ENCODE results near the gene SEPTIN5. TPM values are rescaled to one million over a fixed set of nuclear protein-coding genes. Genes with fewer than 3 reads are reported as not detected.

SEPTIN5 gene
- total and polyA plus RNA-seq, 5 donors from 2014 or later = 5.2 TPM; not detected in 4

DNA sequence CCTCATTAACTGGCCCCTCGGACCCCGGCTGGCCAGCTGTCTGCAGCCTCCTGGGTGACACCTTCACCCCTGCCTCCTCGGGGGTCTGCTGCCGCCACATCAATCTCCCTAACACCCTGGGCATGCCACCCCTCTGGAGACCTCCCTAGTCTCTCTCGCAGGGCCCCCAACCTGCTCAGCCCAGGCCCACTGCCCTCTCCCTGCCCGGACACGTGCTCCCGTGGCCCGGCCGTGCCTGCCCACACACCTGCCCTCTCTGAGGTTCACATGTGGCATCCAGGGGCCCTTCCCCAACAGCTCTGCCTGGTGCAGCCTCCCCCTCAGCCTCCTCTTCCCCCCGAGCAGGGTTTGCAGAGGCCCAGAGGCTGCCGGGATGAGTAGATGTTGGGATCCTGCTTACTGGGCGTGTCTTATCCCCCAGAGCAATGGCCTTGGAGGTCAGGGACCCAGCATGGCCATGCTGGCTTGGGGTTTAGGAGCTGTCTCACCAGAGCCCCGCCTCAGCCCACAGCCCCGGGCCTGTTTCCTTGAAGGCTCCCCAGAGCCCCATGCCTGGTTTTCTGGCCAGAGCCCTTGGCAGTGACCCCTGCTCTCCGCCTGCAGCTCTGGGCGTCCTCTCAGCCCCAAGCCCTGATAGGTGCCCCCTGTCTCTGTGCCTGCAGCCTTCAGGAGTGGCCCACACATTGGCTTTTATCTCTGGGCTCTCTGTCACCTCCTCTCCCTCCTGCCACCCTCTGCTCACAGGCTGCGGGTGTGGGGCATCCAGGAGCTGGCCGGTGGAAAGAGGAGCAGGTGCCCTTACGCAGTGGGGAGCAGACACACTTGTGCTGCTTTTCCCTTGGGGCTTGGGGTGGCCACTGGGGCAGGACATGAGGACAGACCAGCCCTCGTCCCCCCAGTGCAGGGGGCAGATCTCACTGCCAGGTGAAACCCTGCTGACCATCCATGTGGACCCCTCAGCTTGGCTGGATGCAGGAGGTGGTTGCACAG, 25.7 kb upstream of the SEPTIN5 start:
- Histone ChIP-seq H3K9me3 (ENCODE audit: control insufficient read depth in 2 of 2, low read length in 2 of 2) (no peaks in the 10 kb centered on the region), H3K27ac (ENCODE audit: insufficient read depth, low read length, poor library complexity, severe bottlenecking) (no peak overlapping the region), H3K4me1 (ENCODE audit: control insufficient read depth, insufficient read depth, low read length, poor library complexity, severe bottlenecking) (no peaks in the 10 kb centered on the region), H3K36me3 (ENCODE audit: control insufficient read depth, insufficient read depth, low read length) (no peaks in the 10 kb centered on the region), H3K27me3 (ENCODE audit: control insufficient read depth, insufficient read depth, low read length) (no peaks in the 10 kb centered on the region), H3K4me3 (ENCODE audit: low read depth, low read length) (no peak overlapping the region)
- no peak for DNase-seq
- Mint-ChIP-seq H3K4me3 (no peak overlapping the region), H3K9me3 (no peaks in the 10 kb centered on the region), H3K4me1 (no peaks in the 10 kb centered on the region), H3K36me3 (no peaks in the 10 kb centered on the region), H3K27ac (no peak overlapping the region), H3K27me3 (peaks cover 7% of the 10 kb centered on the region)
- ATAC-seq (ENCODE audit: low read depth in 2 of 2) = no peak

DNA sequence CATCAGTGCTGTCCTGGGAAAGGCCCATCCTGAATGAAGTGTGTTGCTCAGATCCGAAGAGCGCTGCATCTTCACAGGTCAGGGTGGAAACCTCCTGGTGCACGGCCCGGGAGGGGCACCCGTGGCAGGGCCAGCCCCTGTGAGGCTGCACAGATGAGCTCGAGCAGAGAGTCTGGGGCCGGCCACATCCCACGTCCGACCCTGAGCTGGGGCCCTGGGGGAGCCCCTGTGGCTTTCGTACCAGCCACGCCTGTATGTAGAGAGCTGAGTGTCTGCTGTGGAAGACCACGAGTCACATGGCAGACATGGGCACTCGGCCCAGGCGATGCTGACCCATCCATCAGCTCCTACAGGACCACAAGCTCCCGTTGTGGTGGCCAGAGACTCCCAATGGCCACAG, 24.9 kb upstream of the SEPTIN5 start:
- no peaks in the 10 kb centered on the region for H3K9me3 Mint-ChIP-seq
- H3K4me3 Mint-ChIP-seq = no peak overlapping the region
- no peak overlapping the region for H3K27ac Mint-ChIP-seq
- Histone ChIP-seq H3K36me3 (ENCODE audit: control insufficient read depth, insufficient read depth, low read length) (no peaks in the 10 kb centered on the region), H3K9me3 (ENCODE audit: control insufficient read depth in 2 of 2, low read length in 2 of 2) (no peaks in the 10 kb centered on the region), H3K4me1 (ENCODE audit: control insufficient read depth, insufficient read depth, low read length, poor library complexity, severe bottlenecking) (no peaks in the 10 kb centered on the region), H3K4me3 (ENCODE audit: low read depth, low read length) (no peak overlapping the region), H3K27me3 (ENCODE audit: control insufficient read depth, insufficient read depth, low read length) (no peaks in the 10 kb centered on the region), H3K27ac (ENCODE audit: insufficient read depth, low read length, poor library complexity, severe bottlenecking) (no peak overlapping the region)
- H3K36me3 Mint-ChIP-seq = no peaks in the 10 kb centered on the region
- no peaks in the 10 kb centered on the region for H3K4me1 Mint-ChIP-seq
- H3K27me3 Mint-ChIP-seq = peaks cover 11% of the 10 kb centered on the region
- ATAC-seq (ENCODE audit: low read depth in 2 of 2) (no peak), DNase-seq (no peak)

DNA sequence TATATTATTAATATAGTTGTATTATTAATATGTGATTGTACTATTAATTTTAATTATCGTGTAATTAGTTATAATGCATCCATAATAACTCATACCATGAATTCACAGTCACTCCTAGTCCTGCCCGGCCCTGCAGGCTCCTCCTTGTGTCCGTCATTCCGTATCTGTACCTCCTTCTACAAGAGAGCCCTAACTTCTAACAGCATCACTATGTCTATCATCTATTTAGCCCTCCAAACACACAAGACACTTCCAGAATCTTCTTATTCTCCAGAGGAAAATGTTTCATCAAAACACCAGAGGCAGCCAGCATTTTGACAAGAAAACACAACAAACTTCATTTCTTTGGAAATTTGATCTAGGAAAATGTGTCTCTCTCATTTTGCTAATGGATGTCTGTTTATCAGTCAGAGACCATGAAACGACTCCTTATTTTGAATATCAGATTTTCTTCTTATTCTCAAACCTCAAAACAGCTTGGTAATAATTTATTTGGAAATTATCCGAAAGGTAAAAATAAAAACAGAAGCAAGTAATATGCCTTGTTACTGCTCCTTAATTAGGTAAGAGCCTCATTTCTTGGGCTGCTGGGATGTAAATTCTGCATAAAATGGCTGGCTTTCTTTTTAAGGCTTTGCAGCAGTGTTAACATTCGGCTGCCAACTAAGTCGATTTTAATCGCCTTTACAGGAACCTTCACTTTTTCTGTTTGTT, 23.1 kb upstream of the SEPTIN5 start:
- Mint-ChIP-seq H3K27ac (no peak overlapping the region), H3K4me3 (no peak overlapping the region), H3K27me3 (peaks cover 11% of the 10 kb centered on the region), H3K4me1 (no peaks in the 10 kb centered on the region), H3K36me3 (no peaks in the 10 kb centered on the region), H3K9me3 (no peaks in the 10 kb centered on the region)
- H3K27me3 ChIP-seq (ENCODE audit: control insufficient read depth, insufficient read depth, low read length) = no peaks in the 10 kb centered on the region
- H3K27ac ChIP-seq (ENCODE audit: insufficient read depth, low read length, poor library complexity, severe bottlenecking) = no peak overlapping the region
- no peak for DNase-seq
- no peaks in the 10 kb centered on the region for H3K9me3 ChIP-seq (ENCODE audit: control insufficient read depth in 2 of 2, low read length in 2 of 2)
- H3K4me1 ChIP-seq (ENCODE audit: control insufficient read depth, insufficient read depth, low read length, poor library complexity, severe bottlenecking) = no peaks in the 10 kb centered on the region
- no peaks in the 10 kb centered on the region for H3K36me3 ChIP-seq (ENCODE audit: control insufficient read depth, insufficient read depth, low read length)
- no peak for ATAC-seq (ENCODE audit: low read depth in 2 of 2)
- no peak overlapping the region for H3K4me3 ChIP-seq (ENCODE audit: low read depth, low read length)

DNA sequence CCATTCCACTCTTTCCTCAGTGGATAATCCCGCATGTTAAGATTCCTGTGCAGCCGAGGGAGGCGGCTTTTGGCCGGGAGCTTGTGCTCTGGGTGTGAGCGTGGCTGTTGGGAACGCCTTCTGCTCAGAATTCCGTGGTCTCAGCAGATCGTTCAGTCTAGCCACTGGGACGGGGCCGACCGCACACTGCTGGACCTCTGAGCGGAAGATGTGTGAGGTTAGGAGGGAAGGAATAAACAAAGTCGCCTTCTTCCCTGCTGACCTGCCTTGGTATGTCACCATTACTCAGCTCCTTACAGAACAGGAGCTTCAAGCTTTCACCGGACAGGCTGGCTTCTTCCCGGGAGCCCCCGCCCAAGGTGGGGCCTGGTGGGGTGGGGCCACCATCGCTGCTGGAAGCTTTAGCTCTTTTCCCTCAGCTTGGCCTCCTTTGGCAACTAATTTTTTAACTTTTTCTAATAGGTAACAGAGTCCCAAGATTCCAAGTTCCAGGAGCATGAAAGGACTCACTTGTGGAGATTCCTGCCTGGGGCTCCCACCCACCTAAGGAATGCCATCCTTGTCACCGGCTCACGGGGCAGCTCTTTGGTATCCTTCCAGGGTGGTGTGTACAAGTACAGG, 22.5 kb upstream of the SEPTIN5 start:
- ATAC-seq (ENCODE audit: low read depth in 2 of 2) = no peak
- DNase-seq = no peak
- no peaks in the 10 kb centered on the region for H3K4me1 ChIP-seq (ENCODE audit: control insufficient read depth, insufficient read depth, low read length, poor library complexity, severe bottlenecking)
- no peaks in the 10 kb centered on the region for H3K4me1 Mint-ChIP-seq
- no peaks in the 10 kb centered on the region for H3K36me3 ChIP-seq (ENCODE audit: control insufficient read depth, insufficient read depth, low read length)
- H3K9me3 Mint-ChIP-seq = no peaks in the 10 kb centered on the region
- H3K4me3 ChIP-seq (ENCODE audit: low read depth, low read length) = no peak overlapping the region
- no peak overlapping the region for H3K27ac Mint-ChIP-seq
- H3K4me3 Mint-ChIP-seq = no peak overlapping the region
- H3K27me3 ChIP-seq (ENCODE audit: control insufficient read depth, insufficient read depth, low read length) = no peaks in the 10 kb centered on the region
- H3K36me3 Mint-ChIP-seq = no peaks in the 10 kb centered on the region
- H3K9me3 ChIP-seq (ENCODE audit: control insufficient read depth in 2 of 2, low read length in 2 of 2) = no peaks in the 10 kb centered on the region
- no peak overlapping the region for H3K27ac ChIP-seq (ENCODE audit: insufficient read depth, low read length, poor library complexity, severe bottlenecking)
- peaks cover 11% of the 10 kb centered on the region for H3K27me3 Mint-ChIP-seq

DNA sequence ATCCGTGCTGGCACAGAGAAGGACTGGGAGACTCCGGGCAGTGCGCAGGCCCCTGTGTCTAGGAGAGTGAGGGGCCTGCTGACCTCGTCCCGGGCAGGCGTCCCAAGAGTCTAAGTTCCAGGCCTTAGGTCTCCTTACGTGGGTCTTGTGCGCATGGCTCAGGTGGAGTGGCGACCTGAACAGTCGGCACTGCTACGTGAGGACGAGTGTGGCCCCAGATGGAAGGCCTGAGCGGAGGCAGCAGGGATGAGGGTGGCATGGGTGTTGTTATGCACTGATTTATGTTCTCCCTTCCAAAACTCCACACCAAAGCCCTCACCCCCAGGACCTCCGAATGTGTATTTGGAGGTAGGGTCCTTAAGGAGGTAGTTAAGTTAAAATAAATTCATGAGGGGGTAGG, 20.7 kb upstream of the SEPTIN5 start:
- H3K27me3 Mint-ChIP-seq = peaks cover 11% of the 10 kb centered on the region
- H3K9me3 Mint-ChIP-seq = no peaks in the 10 kb centered on the region
- Histone ChIP-seq H3K4me3 (ENCODE audit: low read depth, low read length) (no peak overlapping the region), H3K27me3 (ENCODE audit: control insufficient read depth, insufficient read depth, low read length) (no peaks in the 10 kb centered on the region), H3K27ac (ENCODE audit: insufficient read depth, low read length, poor library complexity, severe bottlenecking) (no peak overlapping the region), H3K4me1 (ENCODE audit: control insufficient read depth, insufficient read depth, low read length, poor library complexity, severe bottlenecking) (no peaks in the 10 kb centered on the region), H3K9me3 (ENCODE audit: control insufficient read depth in 2 of 2, low read length in 2 of 2) (no peaks in the 10 kb centered on the region), H3K36me3 (ENCODE audit: control insufficient read depth, insufficient read depth, low read length) (no peaks in the 10 kb centered on the region)
- no peaks in the 10 kb centered on the region for H3K36me3 Mint-ChIP-seq
- no peaks in the 10 kb centered on the region for H3K4me1 Mint-ChIP-seq
- H3K27ac Mint-ChIP-seq = no peak overlapping the region
- H3K4me3 Mint-ChIP-seq = no peak overlapping the region
- DNase-seq (no peak), ATAC-seq (ENCODE audit: low read depth in 2 of 2) (no peak)

DNA sequence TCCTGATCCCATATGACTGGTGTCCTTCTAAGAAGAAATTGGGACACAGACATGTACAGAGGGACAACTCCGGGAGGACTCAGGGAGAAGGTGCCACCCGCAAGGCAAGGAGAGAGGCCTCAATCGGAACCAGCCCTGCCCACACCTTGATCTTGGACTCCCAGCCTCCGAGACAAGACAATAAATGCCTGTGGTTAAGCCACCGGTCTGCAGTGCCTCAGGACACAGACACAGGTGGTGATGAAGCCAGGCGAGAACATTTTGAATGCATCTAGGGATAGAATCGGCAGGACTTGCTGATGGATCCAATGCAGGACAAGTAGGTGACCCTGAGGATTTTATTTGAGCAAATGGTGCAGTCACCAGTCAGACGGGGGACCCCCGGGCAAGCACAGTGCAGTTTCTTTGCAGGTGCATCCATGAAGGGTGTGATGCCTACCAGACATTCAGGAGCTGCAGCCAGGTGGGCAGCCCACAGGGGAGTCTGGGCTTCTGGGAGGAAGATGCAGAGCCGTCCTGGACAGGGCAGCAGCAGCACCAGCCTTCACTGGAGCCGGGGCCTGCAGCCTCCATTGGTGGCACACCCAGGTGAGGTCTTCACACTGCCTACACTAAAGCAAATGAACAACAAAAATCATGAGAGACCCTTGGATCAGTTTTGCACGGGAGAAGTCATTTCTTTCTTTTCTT, 20.2 kb upstream of the SEPTIN5 start:
- no peaks in the 10 kb centered on the region for H3K36me3 ChIP-seq (ENCODE audit: control insufficient read depth, insufficient read depth, low read length)
- no peak overlapping the region for H3K27ac ChIP-seq (ENCODE audit: insufficient read depth, low read length, poor library complexity, severe bottlenecking)
- Mint-ChIP-seq H3K4me3 (no peak overlapping the region), H3K9me3 (no peaks in the 10 kb centered on the region), H3K27me3 (peaks cover 11% of the 10 kb centered on the region), H3K4me1 (no peaks in the 10 kb centered on the region), H3K27ac (no peak overlapping the region), H3K36me3 (no peaks in the 10 kb centered on the region)
- no peaks in the 10 kb centered on the region for H3K4me1 ChIP-seq (ENCODE audit: control insufficient read depth, insufficient read depth, low read length, poor library complexity, severe bottlenecking)
- H3K9me3 ChIP-seq (ENCODE audit: control insufficient read depth in 2 of 2, low read length in 2 of 2) = no peaks in the 10 kb centered on the region
- ATAC-seq (ENCODE audit: low read depth in 2 of 2) (no peak), DNase-seq (no peak)
- no peaks in the 10 kb centered on the region for H3K27me3 ChIP-seq (ENCODE audit: control insufficient read depth, insufficient read depth, low read length)
- H3K4me3 ChIP-seq (ENCODE audit: low read depth, low read length) = no peak overlapping the region

DNA sequence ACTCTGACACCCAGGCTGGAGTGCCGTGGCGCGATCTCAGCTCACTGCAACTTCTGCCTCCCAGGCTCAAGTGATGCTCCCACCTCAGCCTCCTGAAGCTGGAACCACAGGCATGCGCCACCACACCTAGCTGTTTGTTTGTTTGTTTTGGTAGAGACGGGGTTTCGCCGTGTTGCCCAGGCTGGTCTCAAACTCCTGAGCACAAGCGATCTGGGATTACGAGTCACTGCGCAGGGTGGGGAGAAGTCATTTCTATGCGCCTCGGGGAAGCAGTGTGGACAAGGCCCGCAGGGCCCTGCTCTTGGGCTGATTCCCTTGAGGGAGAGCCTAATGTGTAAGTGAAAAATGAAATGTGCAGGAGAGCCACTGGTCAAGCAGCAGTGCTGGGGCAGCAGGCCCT, 19.6 kb upstream of the SEPTIN5 start:
- ATAC-seq (ENCODE audit: low read depth in 2 of 2) = no peak
- Mint-ChIP-seq H3K9me3 (no peaks in the 10 kb centered on the region), H3K27me3 (peaks cover 11% of the 10 kb centered on the region), H3K36me3 (no peaks in the 10 kb centered on the region), H3K27ac (no peak overlapping the region), H3K4me3 (no peak overlapping the region), H3K4me1 (no peaks in the 10 kb centered on the region)
- no peak for DNase-seq
- no peaks in the 10 kb centered on the region for H3K9me3 ChIP-seq (ENCODE audit: control insufficient read depth in 2 of 2, low read length in 2 of 2)
- H3K4me1 ChIP-seq (ENCODE audit: control insufficient read depth, insufficient read depth, low read length, poor library complexity, severe bottlenecking) = no peaks in the 10 kb centered on the region
- no peaks in the 10 kb centered on the region for H3K36me3 ChIP-seq (ENCODE audit: control insufficient read depth, insufficient read depth, low read length)
- no peaks in the 10 kb centered on the region for H3K27me3 ChIP-seq (ENCODE audit: control insufficient read depth, insufficient read depth, low read length)
- H3K27ac ChIP-seq (ENCODE audit: insufficient read depth, low read length, poor library complexity, severe bottlenecking) = no peak overlapping the region
- no peak overlapping the region for H3K4me3 ChIP-seq (ENCODE audit: low read depth, low read length)
